GM12878 (cell line): ENCODE results near the gene TNFRSF14. TPM values are rescaled to one million over a fixed set of nuclear protein-coding genes. Genes with fewer than 3 reads are reported as not detected.

Experiments
- ATAC-seq: fragments of 200-7000 bp; cut with Tn5 transposase; 3 replicates; pipeline ENCODE4 v1.9.1; 2020; ENCODE audit warnings: mild to moderate bottlenecking, moderate library complexity
- BruUV-seq: library from RNA; stranded (reverse); fragments of 400-500 nt; replicated peaks from 2 replicates; lab custom pipeline; 2021; lab: Mats Ljungman, UMichigan
- CTCF ChIA-PET: fragments of 300-600 bp; sonication (Branson Sonifier 250); formaldehyde crosslinking; extraction: SDS; loops from one replicate; lab custom pipeline; 2021; ENCODE audit warnings: inconsistent platforms; lab: Yijun Ruan, JAX
- POLR2A ChIA-PET: fragments of 350-600 bp; formaldehyde crosslinking; extraction: SDS; loops from one replicate; lab custom pipeline; 2021; ENCODE audit warnings: inconsistent platforms; lab: Charles Lee
- RAD21 ChIA-PET: fragments of 300-600 bp; sonication (Branson Sonifier 250); formaldehyde crosslinking; loops from one replicate; lab custom pipeline; 2023; ENCODE audit warnings: antibody characterized with exemption; ENCODE audit not compliant: unreplicated experiment; lab: Charles Lee
- SMC1A ChIA-PET: fragments of 300-600 bp; sonication (Branson Sonifier 250); formaldehyde crosslinking; loops from one replicate; lab custom pipeline; 2023; ENCODE audit not compliant: unreplicated experiment, uncharacterized antibody; lab: Charles Lee
- DNase-seq: peaks from one replicate; pipeline ENCODE4 v3.0.0-alpha.2; 2011; ENCODE audit warnings: low read depth, low spot score
- FAIRE-seq: peaks from 3 replicates; lab custom pipeline; 2011; peaks lifted over from hg19 to GRCh38; lab: Jason Lieb, UNC
- H2AFZ ChIP-seq: 2 replicates; pipeline ENCODE4 v1.6.0; 2011; ENCODE audit warnings: low read depth, low read length, control low read depth; ENCODE audit not compliant: control insufficient read depth
- H3K27ac ChIP-seq: 2 replicates; pipeline ENCODE4 v1.5.1; 2011; ENCODE audit warnings: control low read depth; ENCODE audit not compliant: control insufficient read depth, insufficient read depth
- H3K27me3 ChIP-seq, 2 experiments: replicated peaks in 1 of 2; 2 replicates each; pipeline versions ENCODE4 v1.6.0 to v1.6.1; 2011; ENCODE audit warnings: low read length in 1 of 2; ENCODE audit not compliant: control insufficient read depth in 2 of 2, insufficient read depth in 2 of 2
- H3K36me3 ChIP-seq, 2 experiments: 2 replicates each; pipeline ENCODE4 v1.5.1; 2011; ENCODE audit warnings: low read length in 1 of 2; ENCODE audit not compliant: control insufficient read depth in 2 of 2, insufficient read depth in 2 of 2
- H3K4me1 ChIP-seq: 2 replicates; pipeline ENCODE4 v1.6.1; 2011; ENCODE audit warnings: mild to moderate bottlenecking, low read length, moderate library complexity, mixed read lengths; ENCODE audit not compliant: control insufficient read depth, insufficient read depth
- H3K4me2 ChIP-seq: 2 replicates; pipeline ENCODE4 v1.6.0; 2011; ENCODE audit warnings: control low read depth; ENCODE audit not compliant: control insufficient read depth, insufficient read depth
- H3K4me3 ChIP-seq: fragments of 200-600 bp; sonication (generic); 2 replicates; pipeline ENCODE4 v1.5.1; 2016
- H3K79me2 ChIP-seq: 2 replicates; pipeline ENCODE4 v1.6.0; 2011; ENCODE audit warnings: low read length; ENCODE audit not compliant: control insufficient read depth, insufficient read depth
- H3K9ac ChIP-seq: 2 replicates; pipeline ENCODE4 v1.8.0; 2011; ENCODE audit warnings: low read length, control low read depth, mixed read lengths; ENCODE audit not compliant: control insufficient read depth, insufficient read depth
- H3K9me3 ChIP-seq: replicated peaks from 3 replicates; pipeline ENCODE4 v1.5.1; 2011; ENCODE audit warnings: mild to moderate bottlenecking, low read length; ENCODE audit not compliant: control insufficient read depth, insufficient read depth
- H4K20me1 ChIP-seq: 2 replicates; pipeline ENCODE4 v1.6.0; 2011; ENCODE audit not compliant: control insufficient read depth, insufficient read depth
- BACH1 ChIP-seq: fragments of 450-650 bp; IDR thresholded peaks from 2 replicates; pipeline ENCODE4 v1.6.1; 2017; ENCODE audit warnings: mild to moderate bottlenecking, borderline replicate concordance
- HDGF ChIP-seq: fragments of 450-650 bp; IDR thresholded peaks from 2 replicates; pipeline ENCODE4 v1.6.1; 2016; ENCODE audit warnings: antibody characterized with exemption
- MYC ChIP-seq: IDR thresholded peaks from 2 replicates; pipeline ENCODE4 v1.6.1; 2011; ENCODE audit warnings: mild to moderate bottlenecking, low read length, moderate library complexity, inconsistent platforms; ENCODE audit not compliant: insufficient read depth, insufficient replicate concordance, insufficient read length, severe bottlenecking
- WGBS: methylation state at CpG from one replicate; pipeline ENCODE4 v1.1.6; 2016; ENCODE audit warnings: low lambda C conversion rate; ENCODE audit not compliant: insufficient replicate concordance, insufficient coverage; ENCODE audit errors: missing lambda C conversion rate; 5-methylcytosine and 5-hydroxymethylcytosine counted together
- in situ Hi-C: fragments of 300-500 bp; cut with MboI; formaldehyde crosslinking; loops from 9 replicates; pipeline ENCODE4 v1.14.3; 2018; ENCODE audit warnings: mixed read lengths
- intact Hi-C: fragments of 100-400 bp; cut with micrococcal nuclease; formaldehyde crosslinking; loops from one replicate; pipeline ENCODE4 v1.14.2; 2022; ENCODE audit not compliant: unreplicated experiment
- polyA plus RNA-seq, 11 experiments: library from polyadenylated mRNA; depleted of rRNA in 4 of 11; unstranded in 6 of 11; stranded (reverse) in 5 of 11; fragments of >200 nt; fragmentation: Nextera tagmentation in 4 of 11; fragmentation: Illumina TruSeq in 1 of 11; extraction: Ambion mirVana in 4 of 11; extraction: Trizol in 1 of 11; gene quantifications; 1 replicate in 1 of 11; 2 replicates in 10 of 11; pipeline versions ENCODE4 v1.2.1 to v1.2.3, GENCODE V29; 2011 to 2016; ENCODE audit warnings: inconsistent platforms in 2 of 11, missing spikeins in 2 of 11, low read depth in 1 of 11
- total RNA-seq, 4 experiments: library from RNA; depleted of rRNA in 3 of 4; stranded (reverse); fragments of >200 nt in 3 of 4; fragmentation: Illumina TruSeq in 1 of 4; extraction: Trizol in 1 of 4; gene quantifications; 2 replicates each; pipeline versions ENCODE4 v1.2.1 to v1.2.3, GENCODE V29; 2013 to 2021
- TF ChIP-seq, protein P1 (sequence below): fragments of 450-650 bp; IDR thresholded peaks from 2 replicates; pipeline ENCODE4 v1.6.1; 2014; ENCODE audit warnings: mild to moderate bottlenecking
- TF ChIP-seq, protein P2 (sequence below): fragments of 450-650 bp; IDR thresholded peaks from 2 replicates; pipeline ENCODE4 v1.6.1; 2017; ENCODE audit warnings: antibody characterized with exemption, mild to moderate bottlenecking, moderate library complexity

Gene TNFRSF14
- total and polyA plus RNA-seq, 10 of the 15 experiments (the other 5 are each of a cell fraction or from before 2014, with no cell fraction given), result 0.43 to 114 (median 41.5) TPM

DNA sequence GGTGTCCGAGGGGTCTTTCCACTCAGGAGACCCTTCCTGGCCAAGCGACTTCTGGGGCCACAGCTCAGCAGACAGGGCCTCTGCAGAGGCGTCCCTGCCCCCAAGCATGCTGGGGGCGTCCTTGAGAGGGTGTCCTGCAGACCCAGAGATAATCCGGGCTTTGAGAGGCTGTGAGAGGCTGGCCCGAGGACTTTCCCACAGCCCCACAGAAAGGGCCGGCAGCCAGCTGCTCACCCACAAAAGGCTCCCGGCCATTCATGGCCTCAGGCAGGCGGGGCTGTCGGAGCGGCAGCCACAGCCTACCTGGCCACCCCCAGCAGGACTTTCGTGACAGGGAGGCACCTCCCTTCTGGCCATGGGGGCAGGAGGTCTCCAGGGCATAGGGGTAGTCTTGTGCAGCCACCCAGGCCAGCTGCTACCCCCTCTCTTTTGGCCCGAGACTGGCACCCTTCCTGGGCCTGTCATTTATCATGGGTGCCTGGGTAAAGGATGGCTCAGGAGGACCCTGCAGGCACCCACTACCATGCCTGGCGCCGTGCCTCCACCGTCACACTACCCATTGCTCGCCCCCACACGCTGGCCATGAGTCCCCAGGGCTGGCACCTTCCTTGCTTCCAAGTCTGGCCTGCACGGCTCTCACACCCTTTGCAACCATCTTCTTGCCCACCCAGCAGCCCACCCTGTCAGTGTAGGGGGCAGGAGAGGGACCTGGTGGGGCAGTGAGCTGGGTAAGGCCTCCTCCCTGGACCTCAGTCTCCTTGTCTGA lies 11.1 kb upstream of the TNFRSF14 start:
- no peaks in the 10 kb centered on the region for H3K9me3 ChIP-seq
- ChIA-PET SMC1A (interaction anchor here (1.0 to 1.4 kb wide), 2 partner anchors 31 to 132 kb away, joined by 3 to 5 read pairs; partner anchors contain the start of gene PEX10), POLR2A (interaction anchor here (0.7 to 4.9 kb wide), 9 partner anchors 11 to 132 kb away, joined by 3 to 62 read pairs (median 5); partner anchors contain the start of genes HES5, PANK4, PEX10 and PRXL2B), CTCF (interaction anchor here (0.5 to 4.9 kb wide), 5 partner anchors 14 to 350 kb away, joined by 3 to 33 read pairs (median 3); partner anchors contain the start of gene FAAP20), RAD21 (interaction anchor here (1.3 to 7.1 kb wide), 6 partner anchors 11 to 132 kb away, joined by 6 to 86 read pairs (median 40); partner anchors contain the start of genes PANK4, PRXL2B and TNFRSF14)
- H3K4me2 ChIP-seq, result no peak overlapping the region; the same call in 1 of the 2 replicates
- H3K4me1 ChIP-seq, result peaks cover 28% of the 10 kb centered on the region
- in situ Hi-C loops (loop anchor here (5.0 kb wide), 2 partner anchors 37 to 133 kb away; partner anchors contain the start of gene PEX10), intact Hi-C loops (loop anchor here (10.0 kb wide), 1 partner anchor 240 kb away; no protein-coding TSS in a partner anchor)
- no peak overlapping the region for H3K9ac ChIP-seq
- peaks cover 5% of the 10 kb centered on the region; the same call in 1 of the 2 replicates for H3K79me2 ChIP-seq
- no peak overlapping the region for H3K27ac ChIP-seq
- H3K4me3 ChIP-seq, result no peak overlapping the region
- 32% methylated on average over 19 of the region's 19 CpGs for WGBS
- FAIRE-seq (no peak), ATAC-seq (no peak), DNase-seq (no peak)
- no peak for TF ChIP-seq BACH1
- no peak for TF ChIP-seq HDGF
- TF ChIP-seq, protein P1, sequence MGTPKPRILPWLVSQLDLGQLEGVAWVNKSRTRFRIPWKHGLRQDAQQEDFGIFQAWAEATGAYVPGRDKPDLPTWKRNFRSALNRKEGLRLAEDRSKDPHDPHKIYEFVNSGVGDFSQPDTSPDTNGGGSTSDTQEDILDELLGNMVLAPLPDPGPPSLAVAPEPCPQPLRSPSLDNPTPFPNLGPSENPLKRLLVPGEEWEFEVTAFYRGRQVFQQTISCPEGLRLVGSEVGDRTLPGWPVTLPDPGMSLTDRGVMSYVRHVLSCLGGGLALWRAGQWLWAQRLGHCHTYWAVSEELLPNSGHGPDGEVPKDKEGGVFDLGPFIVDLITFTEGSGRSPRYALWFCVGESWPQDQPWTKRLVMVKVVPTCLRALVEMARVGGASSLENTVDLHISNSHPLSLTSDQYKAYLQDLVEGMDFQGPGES, result no peak
- no peak for TF ChIP-seq MYC
- TF ChIP-seq, protein P2, sequence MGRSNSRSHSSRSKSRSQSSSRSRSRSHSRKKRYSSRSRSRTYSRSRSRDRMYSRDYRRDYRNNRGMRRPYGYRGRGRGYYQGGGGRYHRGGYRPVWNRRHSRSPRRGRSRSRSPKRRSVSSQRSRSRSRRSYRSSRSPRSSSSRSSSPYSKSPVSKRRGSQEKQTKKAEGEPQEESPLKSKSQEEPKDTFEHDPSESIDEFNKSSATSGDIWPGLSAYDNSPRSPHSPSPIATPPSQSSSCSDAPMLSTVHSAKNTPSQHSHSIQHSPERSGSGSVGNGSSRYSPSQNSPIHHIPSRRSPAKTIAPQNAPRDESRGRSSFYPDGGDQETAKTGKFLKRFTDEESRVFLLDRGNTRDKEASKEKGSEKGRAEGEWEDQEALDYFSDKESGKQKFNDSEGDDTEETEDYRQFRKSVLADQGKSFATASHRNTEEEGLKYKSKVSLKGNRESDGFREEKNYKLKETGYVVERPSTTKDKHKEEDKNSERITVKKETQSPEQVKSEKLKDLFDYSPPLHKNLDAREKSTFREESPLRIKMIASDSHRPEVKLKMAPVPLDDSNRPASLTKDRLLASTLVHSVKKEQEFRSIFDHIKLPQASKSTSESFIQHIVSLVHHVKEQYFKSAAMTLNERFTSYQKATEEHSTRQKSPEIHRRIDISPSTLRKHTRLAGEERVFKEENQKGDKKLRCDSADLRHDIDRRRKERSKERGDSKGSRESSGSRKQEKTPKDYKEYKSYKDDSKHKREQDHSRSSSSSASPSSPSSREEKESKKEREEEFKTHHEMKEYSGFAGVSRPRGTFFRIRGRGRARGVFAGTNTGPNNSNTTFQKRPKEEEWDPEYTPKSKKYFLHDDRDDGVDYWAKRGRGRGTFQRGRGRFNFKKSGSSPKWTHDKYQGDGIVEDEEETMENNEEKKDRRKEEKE, result no peak
- no peaks in the 10 kb centered on the region for H3K27me3 ChIP-seq
- no TSS peak for BruUV-seq
- H4K20me1 ChIP-seq, result no peaks in the 10 kb centered on the region
- no peak overlapping the region for H2AFZ ChIP-seq
- H3K36me3 ChIP-seq, result no peaks in the 10 kb centered on the region
